Daoy (cell line): ENCODE measurements around the gene HADHA. TPM values are rescaled to one million over a fixed set of nuclear protein-coding genes. Genes with fewer than 3 reads are reported as not detected.

Source experiments
- DNase-seq: peaks from one replicate; pipeline ENCODE4 v3.0.0-alpha.2; 2015; ENCODE audit warnings: low read depth
- total RNA-seq: library from RNA; depleted of rRNA; stranded (reverse); fragments of >200 nt; shearing (Covaris generic); gene quantifications from 2 replicates; pipeline ENCODE4 v1.2.3, GENCODE V29; 2014

The HADHA gene
- total RNA-seq, 1 experiment from 2014 or later: 101 TPM

DNA sequence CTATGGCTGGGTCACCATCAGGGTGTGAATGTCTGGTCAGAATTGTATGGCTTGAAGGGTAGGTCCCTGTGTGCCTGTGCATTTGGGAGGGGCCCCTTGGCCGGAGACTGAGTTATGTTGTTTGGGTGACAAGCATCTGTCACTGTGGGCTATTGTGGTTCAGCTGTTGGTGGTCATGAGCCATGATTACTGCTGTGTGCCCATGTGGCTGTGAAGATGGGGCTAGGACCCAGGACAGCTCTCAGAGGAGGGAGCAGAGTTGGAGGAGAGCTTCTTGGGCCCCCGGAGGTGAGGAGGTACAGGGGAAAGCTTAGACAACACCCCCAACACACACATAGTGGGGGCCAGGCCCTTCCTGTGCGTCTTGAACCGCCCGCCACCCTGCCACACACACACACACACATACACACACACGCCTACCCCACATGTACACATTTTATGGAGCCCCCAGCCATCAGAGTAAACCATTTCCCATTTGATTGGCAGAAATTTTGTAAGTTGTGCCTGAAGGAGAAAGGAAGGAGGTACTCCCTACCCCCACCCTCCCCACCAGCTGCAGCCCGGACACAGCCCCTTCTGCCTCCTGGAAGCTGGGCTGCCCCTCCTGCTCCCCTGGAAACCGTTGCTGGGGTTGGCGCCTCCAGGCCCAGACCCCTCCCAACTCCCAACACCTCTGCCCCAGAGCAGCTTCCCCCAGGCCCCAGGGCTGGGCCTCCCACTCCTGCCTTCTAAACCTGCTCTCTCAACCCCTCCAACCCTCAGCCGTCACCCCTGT, 69.6 kb downstream of the HADHA start:
- DNase-seq: no peak

DNA sequence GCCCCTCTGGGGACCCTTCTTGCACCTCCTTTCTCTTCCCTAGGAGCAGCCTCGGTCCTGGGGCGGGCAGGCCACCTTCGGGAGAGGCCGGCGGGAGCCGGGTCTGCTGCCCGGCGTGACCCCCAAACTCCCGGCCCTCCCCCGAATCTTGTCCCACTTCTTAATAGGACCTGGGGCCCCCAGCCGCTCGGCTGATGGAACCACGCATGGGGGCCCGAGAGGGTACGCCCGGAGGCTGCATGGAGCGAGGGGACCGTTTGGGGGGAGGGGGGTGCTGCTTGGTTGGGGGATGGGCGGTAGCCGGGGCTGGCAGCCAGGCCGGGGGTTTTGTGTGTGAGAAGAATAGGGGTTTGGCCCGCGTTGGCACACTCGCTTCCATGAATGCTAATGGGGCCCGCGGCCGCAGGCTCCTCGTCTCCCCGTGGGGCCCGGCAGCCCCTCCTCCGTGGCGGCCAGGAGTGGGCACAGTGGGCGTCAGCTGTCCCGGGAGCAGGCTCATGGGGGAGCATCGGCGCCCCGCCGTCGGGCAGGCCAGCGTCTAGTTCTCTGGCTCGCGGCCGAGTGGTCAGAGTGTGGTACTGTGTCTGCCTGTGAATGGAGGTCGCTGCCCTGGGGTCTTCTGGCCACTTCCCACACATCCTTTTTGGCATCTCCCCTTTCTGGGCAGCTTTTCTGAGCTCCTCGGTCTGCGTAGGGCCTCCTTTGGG, 70.5 kb downstream of the HADHA start:
- DNase-seq: no peak

DNA sequence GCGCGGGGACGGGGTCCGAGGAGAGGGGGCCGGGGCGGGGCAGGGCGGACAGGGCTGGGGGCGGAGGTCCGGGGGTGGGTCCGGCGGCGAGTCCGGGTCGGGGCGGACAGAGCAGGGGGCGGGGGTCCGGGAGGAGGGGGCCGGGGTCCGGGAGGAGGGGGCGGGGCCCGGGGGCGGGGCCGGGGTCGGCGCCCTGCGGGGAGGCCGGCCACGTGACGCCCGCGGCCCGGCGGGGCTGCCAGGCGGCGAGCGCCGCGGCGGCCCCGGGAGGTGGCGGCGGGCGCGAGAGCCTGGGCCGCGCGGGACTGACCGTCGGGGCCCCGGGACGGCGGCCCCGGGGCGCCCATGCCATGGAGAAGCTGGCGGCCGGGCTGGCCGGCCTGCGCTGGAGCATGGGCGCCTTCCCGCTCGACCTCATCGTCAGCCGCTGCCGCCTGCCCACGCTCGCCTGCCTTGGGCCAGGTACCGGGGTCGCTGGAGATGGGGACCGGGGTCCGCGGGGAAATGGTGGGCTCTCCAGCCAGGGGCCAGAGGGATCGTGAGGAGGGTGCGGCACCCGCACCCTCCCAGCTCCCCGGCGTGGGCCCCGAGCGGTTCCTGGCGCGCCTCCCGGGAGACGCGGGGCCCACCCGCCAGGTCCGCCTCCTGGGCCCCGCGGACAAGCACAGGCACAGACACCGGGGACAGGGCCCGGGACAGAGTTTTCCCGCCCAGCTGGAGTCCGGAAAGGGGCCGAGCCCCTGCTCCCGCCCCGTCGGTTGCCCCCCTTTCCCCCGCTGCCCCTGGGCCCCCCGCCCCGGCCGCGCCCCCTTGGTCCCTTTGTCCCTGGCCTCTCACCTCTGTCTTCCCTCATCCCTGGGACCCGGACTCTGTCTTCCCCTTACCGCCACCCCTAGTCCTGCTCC, 71.3 kb downstream of the HADHA start, which contains the start of gene GAREM2:
GAREM2 (plus strand) TSS at position 218 of the 905 bp plus-strand sequence; CDS start at position 351, 133 bp downstream.
- peak; percentile 35 for DNase-seq

DNA sequence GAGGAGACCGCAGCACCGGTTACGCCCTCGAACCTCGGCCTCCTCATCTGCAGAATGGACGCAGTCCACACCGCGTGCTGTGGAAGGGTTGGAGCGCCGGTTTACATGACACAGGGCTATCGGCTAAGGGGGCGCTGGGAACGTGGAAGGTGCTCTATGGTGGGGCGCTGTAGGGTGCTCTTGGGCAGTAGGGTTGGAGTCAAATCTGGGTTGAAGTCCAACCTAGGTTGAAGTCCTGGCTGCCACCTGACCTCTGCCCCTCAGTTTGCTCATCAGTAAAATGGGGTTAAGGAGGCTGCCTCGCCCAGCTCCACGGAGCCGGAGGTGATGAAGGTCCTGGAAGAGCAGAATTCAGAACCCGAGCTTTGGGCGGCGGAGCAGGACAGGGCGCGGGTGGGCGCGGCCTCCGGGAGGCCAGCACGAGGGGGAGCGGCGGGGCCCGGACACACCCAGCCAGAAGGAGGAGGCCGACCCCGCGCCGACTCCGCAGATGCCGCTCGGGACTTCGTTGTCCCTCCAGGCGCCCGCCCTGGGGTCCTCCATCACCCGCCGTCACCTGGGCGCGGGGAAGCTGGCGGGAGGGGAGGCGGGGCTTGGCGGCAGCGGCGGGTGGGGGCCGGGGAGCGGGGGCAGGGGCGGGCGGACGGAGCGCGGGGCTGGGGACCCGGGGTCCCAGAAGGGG, 72.1 kb downstream of the HADHA start:
- DNase-seq: no peak

GRCh38 chr2:26170795-26171194, 73.6 kb downstream of the HADHA start:
- no peak for DNase-seq

GRCh38 chr2:26169681-26170414, 74.6 kb downstream of the HADHA start:
- DNase-seq: no peak

GRCh38 chr2:26169226-26169625, 75.2 kb downstream of the HADHA start:
- no peak for DNase-seq

GRCh38 chr2:26168785-26169184, 75.6 kb downstream of the HADHA start:
- no peak for DNase-seq

GRCh38 chr2:26166541-26166940, 77.9 kb downstream of the HADHA start:
- peak; percentile 59 for DNase-seq

GRCh38 chr2:26165403-26165802, 79.0 kb downstream of the HADHA start:
- no peak for DNase-seq

DNA sequence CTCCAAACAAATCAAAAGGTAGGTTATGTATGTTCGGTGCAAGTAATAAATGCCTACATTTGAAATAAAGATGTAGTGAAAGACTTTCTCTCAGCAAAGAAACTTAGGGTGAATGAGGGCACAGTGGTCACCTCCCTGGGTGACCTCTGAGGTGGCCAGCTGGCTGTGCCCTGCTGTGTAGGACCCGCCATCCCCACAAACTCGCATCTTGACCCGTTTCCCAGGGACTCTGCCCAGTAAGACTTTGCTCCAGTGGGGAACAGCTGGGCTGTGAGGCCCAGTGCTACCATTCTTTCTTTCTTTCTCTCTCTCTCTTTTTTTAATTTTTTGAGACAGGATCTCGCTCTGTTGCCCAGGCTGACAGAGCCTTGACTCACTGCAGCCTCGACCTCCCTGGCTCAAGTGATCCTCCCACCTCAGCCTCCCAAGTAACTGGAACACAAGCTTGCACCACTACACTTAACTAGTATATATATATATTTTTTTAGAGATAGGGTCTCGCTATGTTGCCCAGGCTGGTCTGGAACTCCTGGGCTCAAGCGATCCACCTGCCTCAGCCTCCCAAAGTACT, 79.7 kb downstream of the HADHA start:
- DNase-seq: no peak

DNA sequence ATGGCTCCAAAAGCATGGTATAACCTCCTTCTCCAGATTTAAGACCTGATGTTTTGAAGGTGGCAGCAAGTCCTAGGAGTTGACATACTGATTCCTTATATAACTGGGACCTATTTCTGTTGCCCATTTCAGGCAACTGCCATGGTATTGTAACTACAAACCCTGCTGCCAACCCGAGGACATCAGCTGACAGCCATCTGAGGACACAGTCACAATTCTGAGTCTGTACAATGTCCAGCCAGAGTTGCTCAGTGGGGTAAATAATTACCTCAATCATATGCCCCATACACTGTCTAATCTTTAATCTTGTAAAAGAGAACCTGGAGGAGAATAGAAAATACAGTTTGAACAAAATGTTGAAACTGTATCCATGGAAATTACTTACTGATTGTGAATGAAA, 80.2 kb downstream of the HADHA start:
- DNase-seq: no peak

GRCh38 chr2:26162963-26163362, 81.5 kb downstream of the HADHA start:
- no peak for DNase-seq

GRCh38 chr2:26161926-26162325, 82.5 kb downstream of the HADHA start:
- DNase-seq: no peak

DNA sequence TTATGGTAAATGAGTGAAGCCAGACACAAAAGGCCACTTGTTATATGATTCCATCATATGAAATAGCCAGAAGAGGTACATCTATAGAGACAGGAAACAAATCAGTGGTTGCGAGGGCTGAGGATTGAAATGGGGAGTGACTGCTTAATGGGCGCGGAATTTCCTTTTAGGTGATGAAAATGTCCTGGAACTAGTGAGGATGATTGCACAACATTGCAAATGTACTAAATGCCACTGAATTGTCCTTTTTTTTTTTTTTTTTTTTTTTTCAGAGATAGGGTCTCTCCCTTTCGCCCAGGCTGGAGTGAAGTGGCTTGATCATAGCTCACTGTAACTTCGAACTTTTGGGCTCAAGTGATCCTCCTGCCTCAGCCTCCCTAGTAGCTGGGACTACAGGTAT, 86.9 kb downstream of the HADHA start:
- no peak for DNase-seq

- no peak for DNase-seq
Measured at GRCh38 chr2:26150243-26150642, 94.2 kb downstream of the HADHA start.

DNA sequence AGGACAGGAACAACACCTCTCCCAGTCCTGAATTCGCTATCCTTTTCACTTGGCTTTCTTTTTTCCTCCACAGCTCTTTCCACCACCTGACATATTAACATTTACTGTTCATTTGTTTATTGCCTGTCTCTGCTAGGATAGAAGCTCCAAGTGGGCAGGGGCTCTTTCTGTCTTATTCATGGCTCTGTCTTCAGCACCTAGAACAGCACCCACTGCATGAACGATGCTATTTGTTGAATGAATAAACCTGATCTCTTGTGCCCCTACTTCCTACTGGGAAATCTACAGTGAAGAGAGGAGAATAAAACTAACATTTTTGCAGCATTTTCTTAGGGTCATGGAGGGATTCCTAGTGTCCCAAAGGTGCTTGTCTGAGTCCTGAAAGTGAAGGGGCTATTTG, 95.9 kb downstream of the HADHA start:
- no peak for DNase-seq

DNA sequence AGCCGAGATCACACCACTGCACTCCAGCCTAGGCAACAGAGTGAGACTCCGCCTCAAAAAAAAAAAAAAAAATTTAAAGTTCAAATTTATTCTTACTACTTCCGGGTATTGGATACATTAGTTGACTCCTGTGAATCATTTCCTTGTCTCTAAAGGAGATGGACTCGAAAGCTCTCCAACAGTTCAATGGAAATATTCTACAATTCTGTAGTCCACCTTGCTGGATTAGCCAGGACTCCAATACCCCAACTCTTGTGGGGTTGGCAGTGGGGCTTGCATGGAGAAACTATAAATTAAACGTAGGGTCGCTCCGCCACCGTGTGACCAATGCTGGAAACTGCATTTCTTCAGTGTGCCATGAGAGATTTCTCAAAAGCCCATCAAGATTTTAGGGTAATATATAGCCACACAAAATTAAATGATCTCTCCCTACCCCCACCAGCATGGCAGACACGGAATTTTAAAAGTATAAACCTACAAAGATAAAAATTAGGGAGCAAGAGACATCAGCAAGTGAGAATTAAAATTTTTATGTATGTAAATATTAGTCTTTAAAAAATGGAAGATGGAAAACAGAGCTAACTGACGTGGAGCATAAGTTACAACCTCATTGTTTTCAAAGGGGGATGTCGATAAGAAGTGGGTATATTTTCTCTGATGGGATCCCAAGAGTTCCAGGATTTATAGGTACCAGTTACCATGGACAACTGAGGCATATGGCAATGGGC, 99.3 kb downstream of the HADHA start:
- DNase-seq: peak; percentile 64

DNA sequence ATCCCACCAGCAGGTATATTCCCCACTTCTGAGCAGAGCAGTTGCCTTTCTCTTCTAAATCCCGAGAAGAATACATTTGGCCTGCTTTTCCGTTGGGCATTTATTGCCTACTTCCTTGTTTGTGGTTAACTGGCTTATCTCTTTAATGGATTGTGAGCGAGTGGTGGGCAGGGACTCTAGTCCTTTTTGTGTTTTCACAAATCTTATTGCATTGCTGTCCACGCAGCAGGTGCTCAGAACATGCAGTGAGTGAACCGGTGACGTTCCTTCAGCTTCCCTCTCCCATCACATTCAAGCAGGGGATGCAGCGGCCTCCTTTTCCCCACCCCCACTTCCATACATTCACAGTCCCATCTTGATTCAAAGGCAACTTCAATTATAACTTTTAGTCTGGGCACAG, 100.4 kb downstream of the HADHA start:
- DNase-seq: peak; percentile 13
